NCI-H345 (cell line): ENCODE measurements around the gene SPATA31C2.
"Not testable (repeated sequence)": the region's sequence is repeated elsewhere in the genome, so short reads cannot be mapped to it uniquely, and the experiment has no call there.

Source experiments
- DNase-seq: peaks from one replicate; lab custom pipeline; 2025; lab: John Stamatoyannopoulos, UW

SPATA31C2 gene

GRCh38 chr9:88123413-88123812 lies 14.9 kb downstream of the SPATA31C2 start:
- DNase-seq, result not testable (repeated sequence)

DNA sequence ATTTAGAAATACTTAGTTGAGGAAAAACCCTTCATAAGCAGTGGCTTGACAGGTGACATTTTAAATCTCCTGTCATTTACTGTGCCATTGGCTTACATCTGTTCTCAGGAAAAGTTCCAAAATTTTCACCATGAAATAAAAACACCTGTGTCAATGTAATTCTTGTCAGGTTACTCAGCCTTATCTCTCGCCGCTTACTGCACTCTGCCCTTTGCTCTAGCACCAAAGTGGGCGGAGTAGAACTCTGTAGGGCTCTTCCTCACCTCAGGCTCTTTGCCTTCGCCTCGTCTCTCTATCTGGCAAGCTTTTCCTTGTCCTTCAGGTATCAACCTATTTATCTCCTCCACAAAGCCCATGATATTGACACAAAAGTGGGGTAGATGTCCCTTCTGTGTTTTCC lies 20.2 kb downstream of the SPATA31C2 start:
- DNase-seq, result not testable (repeated sequence)

DNA sequence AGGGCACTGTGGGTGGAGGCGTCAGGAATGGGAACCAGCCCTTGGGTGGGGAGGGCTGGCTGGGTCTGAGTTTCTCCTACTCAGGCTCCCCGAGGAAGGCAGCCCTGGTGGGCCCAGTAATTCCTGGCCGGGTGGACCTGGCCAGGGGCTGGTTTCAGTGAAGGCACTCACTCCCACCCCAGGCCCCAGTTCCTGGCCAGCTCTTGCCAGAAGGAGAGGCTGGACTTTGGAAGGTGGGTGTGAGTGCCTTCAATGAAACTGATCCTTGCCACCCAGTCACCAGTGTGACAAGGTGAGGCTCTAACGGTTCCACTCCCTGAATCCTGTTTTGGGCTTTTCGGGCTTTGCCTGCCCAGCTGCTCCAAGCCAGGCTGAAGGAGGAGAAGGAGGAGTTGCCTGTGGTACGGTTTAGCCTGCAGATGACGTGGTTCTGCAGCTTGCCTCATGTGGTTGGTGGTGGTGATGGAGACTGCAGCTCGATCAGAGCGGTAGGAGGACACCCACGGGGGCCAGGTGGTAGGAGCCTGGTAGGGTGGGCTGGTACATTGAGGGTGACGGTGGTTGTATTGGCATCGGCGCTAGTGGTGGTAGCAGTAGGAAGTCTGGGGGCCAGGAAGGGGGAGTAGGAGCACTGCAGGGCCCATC lies 23.2 kb downstream of the SPATA31C2 start:
- not testable (repeated sequence) for DNase-seq

DNA sequence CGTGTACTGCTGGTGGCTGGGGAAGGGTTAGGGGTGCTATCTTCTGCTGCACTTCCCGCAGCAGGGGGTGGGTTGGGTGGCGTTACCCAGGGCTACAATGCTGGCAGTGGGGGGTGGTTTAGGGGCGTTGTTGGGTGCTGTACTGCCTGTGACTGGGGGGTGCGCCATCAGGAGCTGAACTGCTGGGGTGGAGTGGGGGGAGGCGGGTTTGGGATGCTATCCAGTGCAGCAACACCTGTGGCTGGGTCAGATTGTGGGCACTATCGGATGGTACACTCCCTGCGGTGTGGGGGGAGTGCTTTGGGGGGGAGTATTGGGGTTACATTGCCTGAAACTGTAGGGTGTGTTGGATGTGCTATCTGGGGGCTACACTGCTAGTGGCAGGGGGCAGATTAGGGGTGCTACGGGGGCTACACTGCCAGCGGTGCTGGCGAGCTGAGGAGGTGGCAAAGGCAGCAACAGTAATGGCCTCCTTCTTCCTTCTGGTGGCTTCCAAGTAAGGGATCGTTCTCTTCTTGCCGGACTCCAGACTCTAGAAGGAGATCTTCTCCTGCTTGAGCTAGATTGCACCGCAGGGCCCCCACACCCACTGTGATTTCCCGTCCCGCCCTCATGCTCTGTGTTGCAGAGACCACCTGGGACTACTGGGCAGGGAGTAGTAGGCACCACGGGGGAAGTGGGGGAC lies 23.9 kb downstream of the SPATA31C2 start:
- not testable (repeated sequence) for DNase-seq

- not testable (repeated sequence) for DNase-seq
Measured at GRCh38 chr9:88113156-88114130, 24.8 kb downstream of the SPATA31C2 start.

- DNase-seq, result no peak
Measured at GRCh38 chr9:88110026-88110425, 28.2 kb downstream of the SPATA31C2 start.

- DNase-seq, result no peak
Measured at GRCh38 chr9:88108779-88109178, 29.5 kb downstream of the SPATA31C2 start.

GRCh38 chr9:88106492-88106891 lies 31.8 kb downstream of the SPATA31C2 start:
- no peak for DNase-seq

- no peak for DNase-seq
Measured at GRCh38 chr9:88092797-88093331, 45.4 kb downstream of the SPATA31C2 start.

GRCh38 chr9:88090151-88090581 lies 48.1 kb downstream of the SPATA31C2 start:
- no peak for DNase-seq

- no peak for DNase-seq
Measured at GRCh38 chr9:88087906-88088305, 50.4 kb downstream of the SPATA31C2 start.

DNA sequence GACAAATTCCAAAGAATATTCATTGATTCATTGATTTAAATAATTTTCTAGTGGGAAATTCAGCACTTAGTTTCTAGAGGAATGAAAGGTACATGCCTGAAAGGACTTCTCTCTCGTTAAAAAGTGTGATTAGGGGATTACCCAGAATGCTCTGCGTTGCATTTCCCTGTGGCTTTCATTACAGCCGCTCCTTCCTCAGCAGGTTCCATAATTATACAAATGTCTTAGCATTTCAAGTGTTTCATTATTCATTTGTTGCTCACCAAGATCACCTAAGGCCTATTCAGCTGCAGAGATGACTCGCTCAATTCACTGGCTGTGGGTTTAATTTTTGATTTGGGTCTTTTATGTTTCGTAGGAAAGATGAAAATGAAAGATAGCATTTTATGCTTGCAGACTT lies 52.8 kb downstream of the SPATA31C2 start:
- DNase-seq, result no peak

DNA sequence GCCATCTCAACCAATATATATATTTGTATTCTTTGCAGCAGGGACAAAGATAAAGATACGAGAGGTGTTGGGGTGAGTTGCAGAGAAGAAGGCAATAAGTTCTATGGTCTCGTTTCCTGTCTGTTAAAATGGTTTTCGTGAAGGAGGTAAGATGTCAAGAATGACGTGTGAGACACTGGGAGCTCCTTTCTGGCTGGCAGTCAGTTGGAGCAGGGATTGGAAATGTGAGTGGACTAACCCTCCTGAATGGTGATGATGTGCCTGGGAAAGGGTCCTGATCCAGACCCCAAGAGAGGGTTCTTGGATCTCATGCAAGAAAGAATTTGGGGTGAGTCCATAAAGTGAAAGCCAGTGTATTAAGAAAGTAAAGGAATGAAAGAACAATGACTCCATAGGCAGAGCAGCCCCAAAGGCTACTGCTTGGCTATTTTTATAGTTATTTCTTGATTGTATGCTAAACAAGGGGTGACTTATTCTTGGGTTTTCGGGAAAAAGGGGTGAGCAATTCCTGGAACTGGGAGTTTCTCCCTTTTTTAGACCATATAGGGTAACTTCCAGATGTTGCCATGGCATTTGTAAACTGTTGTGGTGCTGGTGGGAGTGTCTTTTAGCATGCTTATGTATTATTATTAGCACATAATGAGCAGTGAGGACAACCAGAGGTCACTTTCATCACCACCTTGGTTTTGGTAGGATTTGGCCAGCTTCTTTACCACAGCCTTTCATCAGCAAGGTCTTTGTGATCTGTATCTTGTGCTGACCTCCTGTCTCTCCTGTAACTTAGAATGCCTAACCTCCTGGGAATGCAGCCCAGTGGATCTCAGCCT lies 53.7 kb downstream of the SPATA31C2 start:
- DNase-seq, result no peak
